Memory B cell (primary cell): ENCODE measurements around the gene TNFAIP8L3.
"Not testable (repeated sequence)": the region's sequence is repeated elsewhere in the genome, so short reads cannot be mapped to it uniquely, and the experiment has no call there.

Experiments
- ATAC-seq: fragments of 150-1000 bp; cut with Tn5 transposase; 2 replicates; pipeline ENCODE4 v1.10.0; 2021; ENCODE audit warnings: low read depth, mild to moderate bottlenecking, moderate library complexity
- DNase-seq, 2 donors: peaks; one replicate each; pipeline ENCODE4 v3.0.0; 2022; ENCODE audit warnings: low spot score in 2 of 2
- H3K27ac Mint-ChIP-seq: one replicate; pipeline ENCODE4 v1.8.0; 2022; ENCODE audit warnings: mild to moderate bottlenecking, moderate library complexity, mixed read lengths
- H3K27me3 Mint-ChIP-seq: one replicate; pipeline ENCODE4 v1.8.0; 2022; ENCODE audit warnings: mixed read lengths
- H3K36me3 Mint-ChIP-seq: one replicate; pipeline ENCODE4 v1.8.0; 2022; ENCODE audit warnings: mild to moderate bottlenecking, mixed read lengths
- H3K4me1 Mint-ChIP-seq: one replicate; pipeline ENCODE4 v1.8.0; 2022; ENCODE audit warnings: mixed read lengths
- H3K4me3 Mint-ChIP-seq: one replicate; pipeline ENCODE4 v1.8.0; 2022; ENCODE audit warnings: mild to moderate bottlenecking, moderate library complexity, mixed read lengths
- H3K9me3 Mint-ChIP-seq: one replicate; pipeline ENCODE4 v1.8.0; 2022; ENCODE audit warnings: mixed read lengths

TNFAIP8L3 gene

DNA sequence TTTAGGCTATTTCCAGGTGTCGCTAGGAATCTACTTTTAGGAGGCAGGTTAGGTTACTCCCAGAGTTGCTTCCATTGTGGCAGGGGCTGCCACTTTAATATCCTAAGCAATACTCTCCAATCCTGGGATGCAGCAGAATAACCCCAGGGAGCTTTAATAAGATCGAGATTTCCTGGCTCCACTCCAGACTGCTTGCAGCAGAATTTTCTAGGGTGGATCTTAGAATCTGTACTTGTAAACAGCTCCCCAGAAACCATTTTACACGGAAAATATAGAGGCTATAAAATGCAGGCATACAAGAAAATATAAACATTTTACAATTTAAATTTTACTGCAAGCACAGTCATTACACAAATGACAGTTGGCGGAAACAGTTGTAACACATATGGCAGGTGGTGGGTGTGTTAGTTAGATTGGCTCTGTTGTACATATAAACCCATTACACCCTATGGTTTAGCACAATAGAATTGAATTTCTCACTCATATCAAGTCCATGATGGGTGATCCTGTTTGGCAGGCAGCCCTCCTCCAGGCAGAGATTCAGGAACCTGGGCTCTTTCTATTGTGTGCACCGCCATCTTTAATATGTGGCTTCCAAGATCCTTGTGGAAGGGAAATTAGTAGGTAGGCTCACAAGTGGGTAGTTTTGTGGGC, 35.0 kb upstream of the TNFAIP8L3 start:
- H3K27me3 Mint-ChIP-seq = peaks cover 17% of the 10 kb centered on the region
- no peak for DNase-seq
- ATAC-seq = no peak
- no peak overlapping the region for H3K27ac Mint-ChIP-seq
- H3K9me3 Mint-ChIP-seq = no peaks in the 10 kb centered on the region
- H3K4me1 Mint-ChIP-seq = peaks cover 3% of the 10 kb centered on the region
- H3K36me3 Mint-ChIP-seq = no peaks in the 10 kb centered on the region
- no peak overlapping the region for H3K4me3 Mint-ChIP-seq

DNA sequence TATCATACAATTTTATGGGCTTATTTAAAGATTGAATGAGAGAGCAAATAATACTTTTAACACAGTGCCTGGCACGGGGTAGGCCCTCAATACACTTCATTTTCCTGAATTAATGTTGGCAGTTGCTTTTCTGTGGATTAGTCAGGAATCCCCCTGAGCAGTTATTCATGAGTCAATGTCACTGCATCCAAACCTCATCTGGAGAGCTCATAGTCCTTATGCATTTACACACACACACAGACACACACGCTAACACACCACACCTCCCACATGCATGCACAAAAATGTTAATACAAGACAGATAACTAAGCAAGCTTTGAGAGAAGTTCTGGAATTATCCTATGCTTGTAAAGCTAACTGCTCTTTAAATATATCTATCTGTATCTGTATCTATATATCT, 34.0 kb upstream of the TNFAIP8L3 start:
- Mint-ChIP-seq H3K27ac (no peak overlapping the region), H3K9me3 (peaks cover 2% of the 10 kb centered on the region), H3K36me3 (no peaks in the 10 kb centered on the region), H3K27me3 (peaks cover 17% of the 10 kb centered on the region), H3K4me3 (no peak overlapping the region), H3K4me1 (peaks cover 3% of the 10 kb centered on the region)
- DNase-seq = no peak
- ATAC-seq = no peak

DNA sequence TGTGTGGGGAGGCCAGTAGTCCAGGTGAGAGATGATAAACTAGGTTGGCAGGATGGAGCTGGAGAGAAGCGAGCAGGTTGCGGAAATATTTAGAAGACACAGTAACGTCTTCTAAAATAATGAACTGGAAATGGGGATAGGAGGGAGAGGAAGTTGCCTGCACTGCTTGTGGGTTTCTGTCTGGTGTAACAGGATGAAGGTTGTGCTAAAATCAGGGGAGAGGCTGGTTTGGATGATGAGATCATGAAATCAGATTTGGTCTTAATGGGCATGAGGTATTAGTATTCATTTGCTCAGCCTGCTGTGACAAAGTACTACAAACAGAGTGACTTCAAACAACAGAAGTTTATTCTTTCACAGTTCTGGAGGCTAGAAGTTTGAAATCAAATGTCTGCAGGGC, 32.1 kb upstream of the TNFAIP8L3 start:
- no peak overlapping the region for H3K4me3 Mint-ChIP-seq
- no peaks in the 10 kb centered on the region for H3K36me3 Mint-ChIP-seq
- H3K27ac Mint-ChIP-seq = no peak overlapping the region
- peaks cover 5% of the 10 kb centered on the region for H3K9me3 Mint-ChIP-seq
- DNase-seq = no peak
- H3K27me3 Mint-ChIP-seq = peaks cover 19% of the 10 kb centered on the region
- no peak for ATAC-seq
- peaks cover 3% of the 10 kb centered on the region for H3K4me1 Mint-ChIP-seq

- not testable (repeated sequence) for DNase-seq, H3K27ac Mint-ChIP-seq, H3K9me3 Mint-ChIP-seq, H3K36me3 Mint-ChIP-seq, H3K4me1 Mint-ChIP-seq, ATAC-seq, H3K4me3 Mint-ChIP-seq
- peaks cover 24% of the 10 kb centered on the region for H3K27me3 Mint-ChIP-seq
Measured at GRCh38 chr15:51123002-51123401, 28.3 kb upstream of the TNFAIP8L3 start.

- Mint-ChIP-seq H3K4me1 (peaks cover 2% of the 10 kb centered on the region), H3K36me3 (no peaks in the 10 kb centered on the region), H3K9me3 (peaks cover 11% of the 10 kb centered on the region), H3K27ac (no peak overlapping the region), H3K4me3 (no peak overlapping the region), H3K27me3 (peaks cover 22% of the 10 kb centered on the region)
- ATAC-seq = no peak
- no peak for DNase-seq
Measured at GRCh38 chr15:51121631-51122225, 27.0 kb upstream of the TNFAIP8L3 start.

GRCh38 chr15:51121118-51121517, 26.4 kb upstream of the TNFAIP8L3 start:
- peaks cover 11% of the 10 kb centered on the region for H3K9me3 Mint-ChIP-seq
- H3K27ac Mint-ChIP-seq = no peak overlapping the region
- no peak overlapping the region for H3K4me3 Mint-ChIP-seq
- DNase-seq = no peak
- peaks cover 17% of the 10 kb centered on the region for H3K27me3 Mint-ChIP-seq
- no peak for ATAC-seq
- no peaks in the 10 kb centered on the region for H3K4me1 Mint-ChIP-seq
- H3K36me3 Mint-ChIP-seq = no peaks in the 10 kb centered on the region

- no peaks in the 10 kb centered on the region for H3K4me1 Mint-ChIP-seq
- no peak for ATAC-seq
Measured at GRCh38 chr15:51119120-51119519, 24.4 kb upstream of the TNFAIP8L3 start.

DNA sequence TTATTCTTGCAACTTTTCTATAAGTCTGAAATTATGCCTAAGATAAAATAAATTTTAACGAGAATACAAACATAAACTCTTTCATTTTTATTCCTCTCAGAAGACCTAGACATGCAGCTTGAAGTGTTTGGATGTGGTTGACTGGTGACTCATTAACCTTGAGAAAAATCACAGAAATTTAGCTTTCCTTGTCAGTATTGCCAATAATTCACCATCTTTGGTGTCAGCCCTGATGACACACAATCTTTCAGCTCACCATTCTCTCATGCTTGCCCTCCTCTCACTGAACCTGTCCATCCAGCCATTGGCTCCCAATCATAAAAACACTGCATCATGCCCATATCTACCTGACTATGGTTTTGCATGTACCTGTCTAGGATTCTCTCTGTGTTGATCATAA, 22.6 kb upstream of the TNFAIP8L3 start:
- no peak for ATAC-seq
- Mint-ChIP-seq H3K9me3 (peaks cover 6% of the 10 kb centered on the region), H3K27me3 (peaks cover 14% of the 10 kb centered on the region), H3K4me3 (no peak overlapping the region), H3K27ac (no peak overlapping the region), H3K4me1 (no peaks in the 10 kb centered on the region), H3K36me3 (no peaks in the 10 kb centered on the region)
- DNase-seq = no peak

More at GRCh38 chr15:51119120-51119519, 24.4 kb upstream of the TNFAIP8L3 start:
- no peaks in the 10 kb centered on the region for H3K36me3 Mint-ChIP-seq
- no peak overlapping the region for H3K27ac Mint-ChIP-seq
- H3K9me3 Mint-ChIP-seq = peaks cover 11% of the 10 kb centered on the region
- H3K27me3 Mint-ChIP-seq = peaks cover 14% of the 10 kb centered on the region
- DNase-seq = no peak
- H3K4me3 Mint-ChIP-seq = no peak overlapping the region

DNA sequence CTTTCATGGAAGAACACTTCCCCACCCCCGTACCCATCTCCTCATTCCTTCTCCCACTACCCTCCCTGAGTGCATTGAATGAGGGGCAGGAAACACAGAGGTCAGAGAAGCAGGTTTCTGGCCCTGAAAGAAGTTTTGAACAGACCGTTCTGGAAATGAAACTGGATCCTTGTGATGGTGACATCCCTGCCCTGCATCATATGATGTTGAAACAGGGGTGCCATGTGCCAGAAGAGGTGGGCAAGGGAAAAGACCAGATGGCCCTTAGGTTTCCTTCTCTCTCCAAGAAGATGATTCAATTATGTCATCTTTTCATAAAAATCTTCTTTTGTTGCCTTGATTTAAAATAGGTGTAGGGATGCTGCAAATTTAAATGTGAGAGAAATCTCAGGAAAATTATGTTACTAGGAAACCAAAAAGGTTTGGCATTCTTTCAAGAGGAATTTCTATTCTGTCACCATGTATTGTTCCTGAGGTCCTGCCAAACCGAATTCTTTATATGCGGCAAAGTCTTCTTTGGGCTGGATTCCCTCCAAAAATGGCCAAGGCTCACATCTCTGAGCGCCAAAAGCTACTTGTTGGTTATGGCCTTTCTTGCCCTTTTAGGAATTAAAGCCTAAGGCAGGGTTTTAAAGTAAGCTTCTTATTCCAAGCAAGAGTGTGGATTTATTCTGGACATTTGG, 19.9 kb upstream of the TNFAIP8L3 start:
- no peak for DNase-seq
- Mint-ChIP-seq H3K36me3 (no peaks in the 10 kb centered on the region), H3K4me3 (no peak overlapping the region), H3K9me3 (peaks cover 6% of the 10 kb centered on the region), H3K27me3 (peaks cover 24% of the 10 kb centered on the region), H3K4me1 (no peaks in the 10 kb centered on the region), H3K27ac (no peak overlapping the region)
- ATAC-seq = no peak

- DNase-seq (no peak), ATAC-seq (no peak)
- Mint-ChIP-seq H3K4me3 (no peak overlapping the region), H3K4me1 (no peaks in the 10 kb centered on the region), H3K9me3 (no peaks in the 10 kb centered on the region), H3K27ac (no peak overlapping the region), H3K27me3 (peaks cover 12% of the 10 kb centered on the region), H3K36me3 (no peaks in the 10 kb centered on the region)
Measured at GRCh38 chr15:51112078-51112477, 17.4 kb upstream of the TNFAIP8L3 start.

GRCh38 chr15:51111061-51111460, 16.4 kb upstream of the TNFAIP8L3 start:
- H3K4me1 Mint-ChIP-seq = no peaks in the 10 kb centered on the region
- no peaks in the 10 kb centered on the region for H3K9me3 Mint-ChIP-seq
- H3K27ac Mint-ChIP-seq = no peak overlapping the region
- H3K36me3 Mint-ChIP-seq = no peaks in the 10 kb centered on the region
- DNase-seq = no peak
- peaks cover 12% of the 10 kb centered on the region for H3K27me3 Mint-ChIP-seq
- no peak for ATAC-seq
- no peak overlapping the region for H3K4me3 Mint-ChIP-seq

DNA sequence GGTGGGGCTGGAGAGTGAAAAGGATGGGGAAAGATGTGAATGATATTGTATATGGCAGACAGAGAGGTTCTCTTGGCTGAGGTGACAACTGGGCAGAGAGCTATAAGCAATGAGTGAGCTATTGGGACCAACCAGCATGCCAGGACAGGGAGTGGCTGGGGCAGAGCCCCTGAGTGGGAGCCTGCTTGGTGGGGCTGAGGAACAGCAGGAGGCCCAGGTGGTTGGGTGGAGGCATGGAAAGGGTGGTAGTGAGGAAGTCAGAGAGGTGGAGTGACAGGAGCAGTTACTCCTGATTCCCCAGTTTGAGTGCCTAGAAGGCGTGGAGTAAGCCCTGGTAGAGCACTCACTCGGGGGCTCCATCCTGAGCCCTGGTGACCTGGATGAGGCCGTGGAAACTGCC, 15.5 kb upstream of the TNFAIP8L3 start:
- no peak overlapping the region for H3K4me3 Mint-ChIP-seq
- no peaks in the 10 kb centered on the region for H3K36me3 Mint-ChIP-seq
- no peak overlapping the region for H3K27ac Mint-ChIP-seq
- H3K9me3 Mint-ChIP-seq = no peaks in the 10 kb centered on the region
- no peaks in the 10 kb centered on the region for H3K4me1 Mint-ChIP-seq
- ATAC-seq (no peak), DNase-seq (no peak)
- peaks cover 12% of the 10 kb centered on the region for H3K27me3 Mint-ChIP-seq

DNA sequence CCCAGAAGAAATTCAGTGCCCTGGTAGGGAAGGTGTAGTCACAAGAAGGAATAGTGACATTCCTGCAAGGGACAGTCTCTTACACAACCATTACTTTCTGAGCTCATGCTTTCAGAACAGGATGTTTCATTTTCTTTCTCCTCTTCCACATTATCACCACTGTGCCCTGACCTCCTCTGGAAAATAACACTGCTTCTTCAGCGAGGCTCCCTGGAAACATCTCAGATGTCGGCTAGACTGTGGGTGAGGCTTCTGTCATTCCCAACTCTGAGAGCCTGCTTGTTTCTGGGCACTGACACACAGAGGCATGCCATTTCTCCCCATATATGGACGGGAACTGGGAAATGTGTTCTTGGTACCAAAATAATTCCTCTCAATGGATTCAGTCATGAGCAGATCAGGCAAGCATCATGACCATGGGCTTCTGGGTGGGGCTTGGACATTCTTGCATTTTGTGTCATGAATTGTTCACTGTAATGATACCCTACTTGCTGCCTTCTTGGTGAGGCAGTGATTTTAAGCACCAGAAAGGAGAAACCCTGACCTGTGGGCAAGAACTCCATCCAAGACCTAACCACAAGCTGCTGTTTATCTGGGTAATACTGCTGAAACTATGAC, 14.3 kb upstream of the TNFAIP8L3 start:
- Mint-ChIP-seq H3K4me1 (no peaks in the 10 kb centered on the region), H3K36me3 (no peaks in the 10 kb centered on the region), H3K4me3 (no peak overlapping the region), H3K27ac (no peak overlapping the region), H3K9me3 (no peaks in the 10 kb centered on the region), H3K27me3 (peaks cover 14% of the 10 kb centered on the region)
- no peak for DNase-seq
- no peak for ATAC-seq

- H3K27ac Mint-ChIP-seq = no peak overlapping the region
- H3K4me3 Mint-ChIP-seq = no peak overlapping the region
- DNase-seq = no peak
- no peaks in the 10 kb centered on the region for H3K4me1 Mint-ChIP-seq
- no peak for ATAC-seq
- peaks cover 15% of the 10 kb centered on the region for H3K27me3 Mint-ChIP-seq
- H3K36me3 Mint-ChIP-seq = no peaks in the 10 kb centered on the region
- no peaks in the 10 kb centered on the region for H3K9me3 Mint-ChIP-seq
Measured at GRCh38 chr15:51107612-51108011, 12.9 kb upstream of the TNFAIP8L3 start.
